Colonic mucosa (tissue), 4 donors: ENCODE results near the gene FAM149A. TPM values are rescaled to one million over a fixed set of nuclear protein-coding genes. Genes with fewer than 3 reads are reported as not detected.

ENCODE experiments used
- DNase-seq: peaks from one replicate; pipeline ENCODE4 v3.0.0-alpha.2; 2020
- H3K27ac ChIP-seq: fragments of 200-600 bp; one replicate; pipeline ENCODE4 v1.8.0; 2021
- H3K27me3 ChIP-seq: fragments of 200-600 bp; one replicate; pipeline ENCODE4 v1.8.0; 2021
- H3K36me3 ChIP-seq: fragments of 200-600 bp; one replicate; pipeline ENCODE4 v1.8.0; 2021
- H3K4me1 ChIP-seq: fragments of 200-600 bp; one replicate; pipeline ENCODE4 v1.8.0; 2021; ENCODE audit warnings: mild to moderate bottlenecking
- H3K4me3 ChIP-seq: fragments of 200-600 bp; one replicate; pipeline ENCODE4 v1.8.0; 2021
- H3K9ac ChIP-seq, 2 donors: one replicate each; pipeline ENCODE4 v1.7.0; 2013; ENCODE audit warnings: control low read depth in 2 of 2, low read depth in 2 of 2, low read length in 2 of 2
- H3K9me3 ChIP-seq: fragments of 200-600 bp; one replicate; pipeline ENCODE4 v1.8.0; 2021
- CTCF ChIP-seq: fragments of 200-600 bp; IDR thresholded peaks from one replicate; pipeline ENCODE4 v1.8.0; 2022; ENCODE audit warnings: antibody characterized with exemption, mild to moderate bottlenecking
- intact Hi-C: fragments of 100-400 bp; cut with DNase I; formaldehyde crosslinking; loops from one replicate; pipeline ENCODE4 v1.14.1; 2022
- total RNA-seq, 2 donors: library from RNA; stranded (reverse); fragmentation: NEBNext Ultra II Directional in 1 of 2; extraction: Animal tissue kit (Norgen Biotek cat#: 25700) in 1 of 2; gene quantifications; one replicate each; pipeline ENCODE4 v1.2.1, GENCODE V29; 2021
- donor health status: healthy.
- donor health status: DM: no; HTN: no; CAD: no.
- donor health status: DM: no; HTN: no; CAD: no.

Gene FAM149A
- total RNA-seq, 2 donors from 2014 or later = 13.8 to 16.6 TPM

GRCh38 chr4:186192066-186192612 is 87.6 kb downstream of the FAM149A start:
- peak; percentile 54 for DNase-seq
- no peak for TF ChIP-seq CTCF
- Histone ChIP-seq H3K9ac (peak overlapping the region; percentile 83 to 96), H3K4me1 (no peaks in the 10 kb centered on the region), H3K27me3 (no peaks in the 10 kb centered on the region), H3K27ac (peak overlapping the region; percentile 99), H3K36me3 (no peaks in the 10 kb centered on the region), H3K4me3 (peak overlapping the region; percentile 85), H3K9me3 (no peaks in the 10 kb centered on the region)
- intact Hi-C loops = loop anchor here (2.0 kb wide), 1 partner anchor 47 kb away; no protein-coding TSS in a partner anchor

GRCh38 chr4:186193851-186194250 is 89.3 kb downstream of the FAM149A start:
- intact Hi-C loops = loop anchor here (2.0 kb wide), 1 partner anchor 49 kb away; no protein-coding TSS in a partner anchor

GRCh38 chr4:186196063-186196462 is 91.6 kb downstream of the FAM149A start:
- no peaks in the 10 kb centered on the region for H3K27me3 ChIP-seq
- intact Hi-C loops = no loop called here
- H3K27ac ChIP-seq = no peak overlapping the region
- H3K9me3 ChIP-seq = no peaks in the 10 kb centered on the region
- no peak for TF ChIP-seq CTCF
- no peak overlapping the region for H3K9ac ChIP-seq
- H3K4me3 ChIP-seq = no peak overlapping the region
- no peaks in the 10 kb centered on the region for H3K36me3 ChIP-seq
- no peak for DNase-seq
- H3K4me1 ChIP-seq = no peaks in the 10 kb centered on the region

More at GRCh38 chr4:186193851-186194250, 89.3 kb downstream of the FAM149A start:
- no peaks in the 10 kb centered on the region for H3K9me3 ChIP-seq
- no peaks in the 10 kb centered on the region for H3K27me3 ChIP-seq
- no peak for DNase-seq
- no peaks in the 10 kb centered on the region for H3K36me3 ChIP-seq
- no peak overlapping the region for H3K4me3 ChIP-seq
- H3K9ac ChIP-seq = no peak overlapping the region
- no peak overlapping the region for H3K27ac ChIP-seq
- no peaks in the 10 kb centered on the region for H3K4me1 ChIP-seq
- TF ChIP-seq CTCF = no peak

- Histone ChIP-seq H3K4me3 (no peak overlapping the region), H3K36me3 (no peaks in the 10 kb centered on the region), H3K27me3 (no peaks in the 10 kb centered on the region), H3K4me1 (no peaks in the 10 kb centered on the region), H3K27ac (no peak overlapping the region), H3K9ac (no peak overlapping the region), H3K9me3 (no peaks in the 10 kb centered on the region)
- no peak for DNase-seq
- intact Hi-C loops = no loop called here
- no peak for TF ChIP-seq CTCF
These were observed 96.0 kb downstream of the FAM149A start for GRCh38 chr4:186200516-186200915.

GRCh38 chr4:186201010-186201409 is 96.5 kb downstream of the FAM149A start:
- H3K4me3 ChIP-seq = no peak overlapping the region
- no peaks in the 10 kb centered on the region for H3K36me3 ChIP-seq
- intact Hi-C loops = no loop called here
- H3K9ac ChIP-seq = no peak overlapping the region
- H3K27ac ChIP-seq = no peak overlapping the region
- no peak for TF ChIP-seq CTCF
- H3K27me3 ChIP-seq = no peaks in the 10 kb centered on the region
- no peak for DNase-seq
- no peaks in the 10 kb centered on the region for H3K9me3 ChIP-seq
- no peaks in the 10 kb centered on the region for H3K4me1 ChIP-seq
